ENCODE measurements around the gene ZNF254. TPM values are rescaled to one million over a fixed set of nuclear protein-coding genes. Genes with fewer than 3 reads are reported as not detected.

ZNF254 gene
- total and polyA plus RNA-seq, 10 of the 15 experiments (the other 5 are each of a cell fraction or from before 2014, with no cell fraction given) = 1.5 to 15.7 (median 8.5) TPM

Other genes starting within 250 kb of the ZNF254 start
- 1.6 and 2.0 TPM in 2 replicates for gene ZNF726, start 172.3 kb upstream of the ZNF254 start, total RNA-seq (2014; rRNA removed)
- 1.1 and 1.8 TPM in 2 replicates for gene ZNF726, start 172.3 kb upstream of the ZNF254 start, total RNA-seq (2014; rRNA removed; fragmentation: Illumina TruSeq; extraction: Trizol)
- gene ZNF726, start 172.3 kb upstream of the ZNF254 start, total RNA-seq (2021) = 0.80 and 1.3 TPM in 2 replicates
- 2.3 and 3.6 TPM in 2 replicates for gene ZNF726, start 172.3 kb upstream of the ZNF254 start, polyA plus RNA-seq (2011; rRNA removed)
- 0.86 and 1.4 TPM in 2 replicates for gene ZNF726, start 172.3 kb upstream of the ZNF254 start, polyA plus RNA-seq (2014; fragmentation: Illumina TruSeq; extraction: Trizol)
- under 1 TPM; 0.69 to 0.93 TPM for gene ZNF726, start 172.3 kb upstream of the ZNF254 start, polyA plus RNA-seq (2014; fragmentation: Nextera tagmentation; extraction: Ambion mirVana)
- 1.4 and 1.8 TPM in 2 replicates for gene ZNF726, start 172.3 kb upstream of the ZNF254 start, polyA plus RNA-seq (2014; rRNA removed)
- 1 to 10 TPM; 1.5 to 1.6 TPM for gene ZNF726, start 172.3 kb upstream of the ZNF254 start, polyA plus RNA-seq (2016; fragmentation: Nextera tagmentation; extraction: Ambion mirVana)